GM19351 (cell line): ENCODE data around the gene FLOT1.
A peak's percentile ranks its signal among the peaks of the same experiment; 100 is the strongest.
"Not testable (repeated sequence)": the region's sequence is repeated elsewhere in the genome, so short reads cannot be mapped to it uniquely, and the experiment has no call there.

Source experiments
- ATAC-seq: cut with Tn5 transposase; IDR thresholded peaks from one replicate; pipeline ENCODE4 v1.9.1; 2021; ENCODE audit warnings: mild to moderate bottlenecking, moderate library complexity; ENCODE audit not compliant: unreplicated experiment

The FLOT1 gene

DNA sequence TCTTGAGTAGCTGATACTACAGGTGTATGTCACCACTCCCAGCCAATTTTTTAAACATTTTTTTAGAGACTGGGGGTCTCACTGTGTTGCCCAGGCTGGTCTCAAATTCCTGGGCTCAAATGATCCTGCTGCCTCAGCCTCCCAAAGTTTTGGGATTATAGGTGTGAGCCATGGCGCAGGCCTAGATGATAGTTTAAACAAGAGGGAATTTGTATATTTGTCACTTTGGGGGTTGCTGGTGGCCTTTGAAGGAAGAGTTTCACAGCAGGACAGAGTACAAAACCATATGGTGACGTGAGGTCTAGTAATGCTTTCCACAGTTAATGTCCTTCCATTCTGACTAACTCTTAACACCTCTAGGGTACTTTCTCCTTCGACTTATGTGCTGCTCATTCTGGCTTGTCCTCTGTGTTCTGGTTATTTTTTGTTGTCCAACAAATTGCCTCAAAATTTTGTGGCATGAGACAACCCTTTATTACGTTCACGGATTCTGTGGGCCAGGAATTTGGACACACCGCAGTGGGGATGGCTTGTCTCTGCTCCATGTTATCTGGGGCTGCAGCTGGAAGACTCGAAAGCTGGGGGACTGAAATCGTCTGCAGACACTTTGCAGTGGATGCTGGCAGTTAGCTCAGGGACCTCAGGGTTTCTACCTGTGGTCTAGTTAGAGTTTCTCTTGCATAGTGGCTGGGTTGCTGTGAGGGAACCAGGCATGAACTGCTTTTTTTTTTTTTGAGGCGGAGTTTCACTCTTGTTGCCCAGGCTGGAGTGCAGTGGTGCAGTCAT, 24.9 kb upstream of the FLOT1 start:
- peak; percentile 78 for ATAC-seq

DNA sequence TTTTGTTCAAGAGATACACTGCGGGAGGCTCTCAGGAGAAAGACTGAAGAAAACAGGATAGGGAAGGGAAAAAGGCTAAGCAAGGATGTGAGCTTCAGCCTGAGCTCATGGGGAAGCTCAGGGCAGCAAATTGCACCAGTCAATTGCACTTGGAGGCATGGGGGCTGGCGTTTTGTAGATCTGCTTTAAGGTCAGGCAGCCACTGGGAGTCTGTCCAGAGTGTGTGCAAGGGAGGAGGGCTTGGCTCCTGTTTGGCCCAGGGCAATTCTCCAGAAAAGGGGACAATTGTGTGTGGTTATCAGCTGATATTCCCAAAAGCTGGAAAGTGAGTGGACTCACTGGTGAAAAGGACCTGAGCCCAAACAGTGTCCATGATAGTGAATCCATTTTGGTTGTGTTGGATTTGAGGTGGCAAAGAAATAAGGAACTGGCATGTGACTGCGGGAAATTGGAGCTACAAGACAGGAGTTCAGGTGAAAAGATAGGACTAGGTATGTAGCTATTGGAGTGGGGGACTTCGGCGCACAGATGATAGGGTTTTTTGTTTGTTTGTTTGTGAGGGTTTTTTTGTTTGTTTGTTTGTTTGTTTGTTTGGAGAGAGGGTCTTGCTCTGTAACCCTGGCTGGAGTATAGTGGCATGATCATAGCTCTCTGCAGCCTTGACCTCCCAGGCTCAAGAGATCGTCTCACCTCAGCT, 24.1 kb upstream of the FLOT1 start:
- ATAC-seq = no peak

DNA sequence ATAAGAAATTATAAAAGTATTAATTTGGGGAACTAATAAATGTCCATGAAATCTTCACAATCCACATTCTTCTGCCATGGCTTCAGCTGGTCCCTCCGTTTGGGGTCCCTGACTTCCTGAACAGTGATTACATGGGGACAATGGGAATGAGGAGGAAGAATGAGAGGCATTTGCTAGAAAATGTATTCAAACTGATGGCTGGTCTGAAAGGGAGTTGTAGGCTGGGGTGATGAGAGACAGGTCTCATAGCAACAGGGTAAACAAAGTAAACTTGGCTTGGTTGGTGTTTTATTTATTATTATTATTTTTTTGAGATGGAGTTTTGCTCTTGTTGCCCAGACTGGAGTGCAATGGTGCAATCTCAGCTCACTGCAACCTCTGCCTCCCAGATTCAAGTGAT, 23.0 kb upstream of the FLOT1 start:
- ATAC-seq = not testable (repeated sequence)

DNA sequence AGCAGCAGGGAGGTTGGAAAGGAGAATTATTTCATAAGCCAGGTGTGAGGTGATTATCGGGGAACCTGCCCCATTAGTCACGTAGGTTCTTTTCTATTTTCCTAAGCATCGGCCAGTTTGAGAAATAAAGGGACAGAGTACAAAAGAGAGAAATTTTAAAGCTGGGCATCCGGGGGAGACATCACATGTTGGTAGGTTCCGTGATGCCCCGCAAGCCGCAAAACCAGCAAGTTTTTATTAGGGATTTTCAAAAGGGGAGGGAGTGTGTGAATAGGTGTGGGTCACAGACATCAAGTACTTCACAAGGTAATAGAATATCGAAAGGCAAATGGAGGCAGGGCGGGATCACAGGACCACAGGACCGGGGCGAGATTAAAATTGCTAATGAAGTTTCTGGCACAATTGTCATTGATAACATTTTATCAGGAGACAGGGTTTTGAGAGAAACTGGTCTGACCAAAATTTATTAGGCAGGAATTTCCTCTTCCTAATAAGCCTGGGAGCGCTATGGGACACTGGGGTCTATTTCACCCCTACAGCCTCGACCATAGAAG, 22.1 kb upstream of the FLOT1 start:
- ATAC-seq = not testable (repeated sequence)

DNA sequence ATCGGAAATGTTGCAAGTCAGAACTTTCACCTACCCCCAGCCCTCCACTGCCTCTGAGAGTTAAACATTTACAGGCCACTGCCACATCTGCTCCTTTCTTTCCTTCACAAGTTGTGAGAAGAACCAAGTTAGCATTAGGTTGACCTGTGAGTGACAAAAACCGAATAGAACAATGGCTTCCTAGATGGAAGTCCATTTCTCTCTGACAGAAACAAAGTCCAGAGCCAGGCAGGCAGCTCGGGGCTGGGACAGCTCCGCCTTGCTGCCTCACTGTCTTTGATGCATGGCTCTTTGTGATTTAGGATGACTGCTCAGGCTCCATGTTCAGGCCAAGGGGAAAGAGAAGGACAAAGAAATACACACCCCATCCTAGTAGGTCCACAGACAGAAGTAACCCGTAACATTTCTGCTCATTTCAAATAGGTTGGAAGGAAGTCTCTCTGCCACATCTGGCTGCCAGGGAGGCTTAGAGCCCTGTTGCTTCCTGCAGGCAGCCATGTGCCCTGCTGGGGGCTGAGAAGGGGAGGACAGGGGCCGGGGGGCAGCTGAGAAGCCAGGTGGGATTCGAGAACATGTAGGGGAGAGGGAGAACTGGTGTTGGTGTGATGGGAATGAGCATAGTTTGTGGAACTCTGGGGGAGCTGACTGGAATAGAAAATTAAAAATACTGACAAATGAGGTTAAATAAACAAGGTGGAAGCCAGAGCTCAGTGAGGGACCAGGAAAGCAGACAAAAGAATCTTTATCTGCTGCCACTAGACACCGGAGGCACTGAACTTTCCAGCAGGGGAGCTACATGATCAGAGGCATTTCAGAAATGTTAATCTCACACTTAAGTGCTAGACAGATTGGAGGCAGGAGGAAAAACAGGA, 21.4 kb upstream of the FLOT1 start:
- no peak for ATAC-seq

DNA sequence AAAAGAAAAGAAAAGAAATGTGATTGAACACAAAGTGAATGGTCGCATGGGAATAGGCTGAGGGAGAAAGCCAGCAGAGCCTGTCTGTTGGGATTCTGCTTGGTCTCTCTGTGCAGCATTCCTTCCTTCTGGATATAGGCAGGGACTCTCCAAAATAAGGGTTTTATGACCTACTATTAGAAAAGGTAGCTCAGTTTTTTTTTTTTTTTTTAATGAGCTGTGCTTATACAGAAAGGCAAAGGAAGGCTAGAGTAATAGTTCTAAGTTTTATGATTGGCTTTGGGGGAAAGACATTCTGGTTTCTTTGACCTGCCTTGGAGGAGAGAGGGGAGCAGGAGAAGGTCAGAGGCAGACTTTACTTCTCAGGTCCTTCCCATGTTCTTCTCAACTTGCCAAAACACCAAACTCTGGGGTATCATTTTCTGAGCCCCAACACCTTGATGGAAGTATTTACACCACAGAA, 20.7 kb upstream of the FLOT1 start:
- no peak for ATAC-seq

DNA sequence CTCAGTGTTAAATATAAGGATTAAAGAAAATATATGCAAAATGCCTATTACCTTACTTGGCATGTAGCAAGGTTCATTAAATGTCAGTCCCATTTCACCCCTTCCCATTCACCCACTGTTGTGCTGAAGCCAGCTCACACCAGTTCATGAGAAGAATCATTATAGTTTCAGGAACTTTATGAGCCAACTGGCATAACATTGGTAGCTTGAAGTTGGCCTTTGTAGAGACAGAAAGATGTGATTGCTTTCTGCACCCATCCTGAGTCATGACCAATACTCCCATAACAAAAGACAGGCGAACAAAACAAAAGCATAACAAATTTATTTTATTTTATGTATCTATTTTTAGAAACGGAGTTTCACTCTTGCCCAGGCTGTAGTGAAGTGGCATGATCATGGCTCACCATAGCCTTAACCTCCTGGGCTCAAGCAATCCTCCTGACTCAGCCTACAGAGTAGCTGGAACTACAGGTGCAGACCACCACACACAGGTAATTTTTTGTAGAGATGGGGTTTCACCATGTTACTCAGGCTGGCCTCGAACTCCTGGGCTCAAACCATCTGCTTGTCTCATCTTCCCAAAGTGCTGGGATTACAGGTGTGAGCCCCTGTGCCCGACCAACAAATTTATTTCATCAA, 19.4 kb upstream of the FLOT1 start:
- no peak for ATAC-seq

DNA sequence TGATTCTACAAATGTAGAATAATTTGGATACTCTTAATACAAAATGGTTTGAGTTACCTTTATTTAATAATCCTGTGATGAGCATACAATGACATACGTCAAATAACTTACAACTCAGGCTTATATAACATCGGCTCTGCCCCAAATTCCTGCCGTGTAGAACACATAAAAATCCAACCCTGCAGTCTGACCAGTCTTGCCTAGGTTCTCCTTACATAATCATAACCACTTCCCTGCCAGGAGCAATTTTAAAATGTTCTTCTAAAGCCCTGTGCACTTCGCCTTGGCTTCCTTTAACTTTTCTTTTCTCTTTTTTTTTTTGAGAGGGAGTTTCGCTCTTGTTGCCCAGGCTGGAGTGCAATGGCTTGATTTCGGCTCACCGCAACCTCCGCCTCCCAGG, 18.1 kb upstream of the FLOT1 start:
- ATAC-seq = no peak

DNA sequence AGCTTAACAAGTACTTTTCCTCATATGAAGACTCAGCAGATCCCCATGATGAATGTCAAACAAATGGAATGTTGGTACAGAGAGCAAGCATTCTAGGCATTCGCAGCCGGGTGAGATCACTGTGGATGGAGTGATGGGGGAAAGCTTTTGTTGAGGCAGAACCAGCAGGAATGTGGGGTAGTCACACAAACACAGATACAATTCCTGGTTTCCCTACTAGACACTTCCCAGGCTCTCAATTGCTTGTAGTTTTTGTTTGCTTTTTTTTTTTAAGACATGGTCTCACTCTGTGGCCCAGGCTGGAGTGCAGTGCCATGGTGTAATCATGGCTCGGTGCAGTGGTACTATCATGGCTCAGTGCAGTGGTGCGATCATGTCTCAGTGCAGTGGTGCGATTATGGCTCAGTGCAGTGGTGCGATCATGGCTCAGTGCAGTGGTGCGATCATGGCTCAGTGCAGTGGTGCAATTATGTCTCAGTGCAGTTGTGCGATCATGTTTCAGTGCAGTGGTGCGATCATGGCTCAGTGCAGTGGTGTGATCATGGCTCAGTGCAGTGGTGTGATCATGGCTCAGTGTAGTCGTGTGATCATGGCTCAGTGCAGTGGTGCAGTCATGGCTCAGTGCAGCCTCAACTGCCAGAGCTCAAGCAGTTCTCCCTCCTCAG, 17.2 kb upstream of the FLOT1 start:
- ATAC-seq = no peak

DNA sequence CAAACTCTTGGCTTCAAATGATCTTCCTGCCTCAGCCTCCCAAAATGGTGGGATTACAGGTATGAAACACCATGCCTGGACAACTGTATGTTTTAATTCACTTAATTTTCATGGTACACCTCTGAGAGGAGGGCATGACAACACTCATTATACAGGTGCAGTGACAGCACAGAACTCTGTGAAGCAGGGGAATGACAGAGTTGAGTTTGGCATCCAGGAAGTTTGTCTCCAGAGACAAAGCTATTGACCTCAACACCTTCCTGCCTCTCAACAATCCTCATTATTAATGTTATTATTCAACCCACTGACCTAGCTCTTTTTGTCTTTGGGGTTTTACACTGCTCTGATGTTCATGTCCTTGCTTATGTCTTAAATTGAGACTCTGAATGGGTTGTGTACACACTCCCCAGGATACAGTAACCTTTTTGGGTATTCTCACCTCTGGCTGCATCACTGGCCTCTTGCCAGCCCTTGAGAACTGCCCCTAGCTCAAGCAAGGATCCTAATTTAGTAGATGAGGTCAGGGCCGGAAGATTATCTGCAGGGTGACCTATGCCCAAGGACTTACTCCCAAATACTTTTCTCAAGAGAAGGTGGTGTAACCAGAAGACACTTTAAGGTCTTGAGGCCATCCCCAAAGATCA, 14.9 kb upstream of the FLOT1 start:
- ATAC-seq = no peak

DNA sequence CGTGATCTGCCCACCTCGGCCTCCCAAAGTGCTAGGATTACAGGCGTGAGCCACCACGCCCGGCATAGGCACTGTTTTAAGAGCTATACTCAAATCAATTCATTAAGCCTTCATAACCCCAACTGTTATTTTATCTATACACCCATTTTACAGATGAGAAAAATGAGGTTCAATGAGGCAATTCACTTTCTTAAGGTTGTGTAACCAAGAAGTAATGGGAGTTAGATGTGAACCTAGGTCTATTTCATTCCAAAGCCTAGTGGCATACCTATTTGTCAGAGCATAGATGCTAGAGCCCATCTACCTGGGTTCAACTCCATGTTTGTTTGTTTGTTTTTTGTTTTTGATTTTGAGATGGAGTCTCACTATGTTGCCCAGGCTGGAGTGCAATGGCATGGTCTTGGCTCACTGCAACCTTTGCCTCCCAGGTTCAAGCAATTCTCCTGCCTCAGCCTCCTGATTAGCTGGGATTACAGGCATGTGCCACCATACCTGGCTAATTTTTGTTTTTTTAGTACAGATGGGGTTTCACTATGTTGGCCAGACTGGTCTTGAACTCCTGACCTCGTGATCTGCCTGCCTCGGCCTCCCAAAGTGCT, 14.0 kb upstream of the FLOT1 start:
- not testable (repeated sequence) for ATAC-seq

DNA sequence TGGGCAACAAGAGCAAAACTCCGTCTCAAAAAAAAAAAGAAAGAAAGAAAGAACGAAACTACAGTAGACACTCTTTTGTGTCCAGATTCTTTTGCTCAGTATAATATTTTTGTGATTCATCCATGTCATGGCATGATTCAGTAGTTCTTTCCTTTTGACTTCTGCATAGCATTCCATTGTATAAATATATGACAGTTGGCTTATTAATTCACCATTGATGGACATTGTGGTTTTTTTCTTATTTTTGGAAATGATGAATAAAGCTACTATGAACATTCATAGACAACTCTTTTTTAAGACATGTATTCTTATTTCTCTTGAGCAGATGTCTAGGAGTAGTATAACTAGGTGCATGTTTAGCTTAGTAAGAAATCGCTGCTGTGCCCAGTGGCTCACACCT, 12.1 kb upstream of the FLOT1 start:
- no peak for ATAC-seq

DNA sequence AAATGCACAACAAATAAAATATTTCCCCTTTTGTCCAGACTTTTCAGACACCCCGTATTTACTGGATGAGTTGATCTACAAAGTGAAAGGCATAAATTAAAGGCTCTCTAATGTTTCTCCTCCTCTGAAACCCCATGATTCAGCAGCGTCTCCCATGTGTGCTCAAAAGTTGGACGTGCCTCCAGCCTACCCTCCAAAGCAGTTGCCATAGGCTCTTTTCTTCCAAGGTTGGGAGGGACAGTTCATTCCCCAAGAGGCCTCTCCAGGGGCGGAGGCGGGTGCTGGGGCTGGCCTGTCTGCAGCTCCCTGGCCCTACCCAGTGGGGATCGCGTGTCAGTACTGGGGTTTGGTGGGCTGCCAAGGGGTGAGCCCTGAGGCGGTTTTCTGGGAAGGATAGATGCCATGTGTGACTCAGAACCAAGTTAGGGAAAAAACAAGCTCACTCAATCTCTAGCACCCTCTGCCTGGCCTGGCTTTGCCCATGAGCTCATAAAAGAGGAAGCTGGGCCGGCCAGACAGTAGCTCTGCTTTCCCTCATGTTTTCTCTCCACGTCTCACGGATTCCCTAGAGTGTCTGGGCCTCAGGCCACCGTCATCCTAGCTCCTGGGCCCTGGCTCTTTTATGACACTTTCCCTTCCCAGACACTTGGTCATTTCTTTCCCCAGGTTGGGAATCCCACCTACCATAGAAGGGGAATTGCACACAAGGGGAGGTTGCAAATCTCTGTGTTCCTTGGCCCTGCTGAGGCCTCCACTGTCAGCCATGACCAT, 9.9 kb upstream of the FLOT1 start:
- no peak for ATAC-seq

DNA sequence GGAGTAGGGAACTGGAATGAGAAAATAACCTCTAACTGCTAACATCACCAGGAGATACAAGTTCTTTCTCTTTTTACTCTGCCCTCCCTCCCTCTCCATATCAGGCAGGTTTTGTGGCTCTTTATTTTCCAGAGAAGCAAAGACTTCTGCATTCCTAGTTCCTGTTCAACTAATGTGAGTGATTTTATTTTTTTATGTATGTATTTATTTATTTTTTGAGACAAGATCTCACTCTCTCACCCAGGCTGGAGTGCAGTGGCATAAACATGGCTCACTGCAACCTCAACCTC, 7.8 kb upstream of the FLOT1 start:
- ATAC-seq = no peak

DNA sequence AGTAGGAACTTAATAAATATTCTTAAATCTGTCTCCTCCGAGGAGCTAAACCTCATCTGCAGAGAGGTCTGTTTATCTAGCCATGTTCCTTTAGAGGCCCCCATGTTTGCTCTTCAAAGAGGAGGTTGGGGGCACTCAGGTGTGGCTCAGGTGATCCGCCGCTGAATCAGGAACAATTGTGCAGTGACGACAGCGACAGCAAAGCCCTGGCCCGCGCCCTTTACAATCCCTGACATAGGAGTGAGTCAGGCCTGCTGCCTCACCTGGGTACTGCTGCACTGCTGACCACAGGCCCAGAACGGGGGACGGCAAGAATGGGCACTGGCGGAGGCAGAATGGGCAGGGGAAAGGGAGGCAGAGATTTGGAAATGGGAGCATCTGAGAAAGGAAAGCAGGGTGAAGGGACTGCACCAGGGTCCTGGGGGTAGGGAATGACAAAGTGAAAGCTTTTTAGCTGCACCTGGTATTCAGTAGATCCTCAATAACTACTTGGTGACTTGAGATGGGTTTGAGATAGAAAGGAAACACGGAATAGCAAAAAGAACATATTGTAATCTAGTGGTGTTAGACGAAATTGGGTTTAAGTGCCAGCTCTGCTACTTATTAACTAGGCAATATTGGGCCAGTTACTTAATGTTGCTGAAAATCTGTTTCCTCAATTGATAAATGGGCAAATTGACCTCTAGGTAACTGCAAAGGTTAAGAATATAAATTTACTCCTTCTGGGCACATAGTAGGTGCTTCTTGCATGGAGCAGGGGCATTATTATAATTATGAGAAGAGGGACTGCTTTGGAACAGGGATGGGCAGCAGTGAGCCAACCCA, 7.3 kb upstream of the FLOT1 start:
- no peak for ATAC-seq

DNA sequence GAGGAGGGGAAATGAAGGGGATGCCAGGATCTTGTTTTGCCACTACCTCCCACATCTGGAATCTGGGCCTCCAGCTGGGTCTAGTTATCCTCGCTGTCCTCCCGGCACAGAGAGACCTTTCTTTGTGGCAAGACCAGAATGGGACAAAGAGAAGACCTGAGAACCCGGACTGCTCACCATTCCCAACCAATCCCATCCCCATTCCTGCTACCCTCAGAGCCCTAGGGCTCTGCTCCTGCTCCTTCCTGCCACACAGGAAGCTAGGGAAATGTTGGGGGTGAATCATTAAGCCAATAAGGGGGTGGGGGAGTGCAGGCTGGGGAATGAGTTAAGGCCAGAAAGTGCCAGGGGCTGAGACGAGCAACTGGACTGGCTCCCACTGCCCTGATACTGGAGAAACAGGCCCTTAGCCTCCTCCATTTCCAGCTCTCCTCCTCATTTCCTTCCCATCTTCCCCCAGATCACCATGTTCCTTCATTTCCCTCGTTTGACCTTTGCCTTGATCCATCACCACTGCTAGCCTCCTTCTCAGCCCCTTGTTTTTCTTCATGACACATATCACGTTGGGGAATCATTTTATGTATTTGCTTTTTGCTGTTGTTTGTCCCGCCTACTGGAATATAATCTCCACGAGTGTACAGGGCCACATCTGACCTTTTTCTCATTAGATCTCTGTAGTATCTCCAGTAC, 6.5 kb upstream of the FLOT1 start:
- no peak for ATAC-seq
